ENCODE data around the gene HERPUD1.
"Not testable (repeated sequence)": the region's sequence is repeated elsewhere in the genome, so short reads cannot be mapped to it uniquely, and the experiment has no call there.

Gene HERPUD1

DNA sequence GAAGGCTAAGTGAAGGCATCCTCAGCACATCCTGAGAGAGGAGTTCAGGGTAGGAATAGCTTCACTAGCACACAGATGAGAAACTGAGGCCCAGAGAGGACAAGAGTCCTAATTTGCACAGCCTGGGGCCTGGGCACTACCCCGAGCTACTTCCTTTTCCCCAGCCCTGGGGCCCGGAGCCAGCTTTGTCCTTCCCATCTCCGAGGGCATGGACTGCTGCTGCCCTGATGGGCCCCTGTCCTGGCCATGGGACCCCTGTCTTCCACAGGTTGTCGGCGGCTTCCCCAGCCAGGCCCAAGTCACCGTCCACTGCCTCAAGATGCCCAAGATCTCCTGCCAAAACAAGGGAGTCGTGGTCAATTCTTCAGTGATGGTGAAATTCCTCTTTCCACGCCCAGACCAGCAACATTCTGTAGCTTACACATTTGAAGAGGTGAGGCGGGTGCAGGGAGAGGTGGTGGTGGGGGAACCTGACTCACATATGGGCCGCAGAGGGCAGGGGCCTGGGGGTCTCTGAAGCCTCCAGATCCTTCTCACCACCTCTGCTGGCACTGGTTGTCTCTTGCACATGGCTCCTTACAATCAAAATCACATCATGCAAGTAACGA lies 46.0 kb downstream of the HERPUD1 start:
- no peak for DNase-seq

GRCh38 chr16:56980201-56980535 lies 48.2 kb downstream of the HERPUD1 start:
- DNase-seq = no peak

DNA sequence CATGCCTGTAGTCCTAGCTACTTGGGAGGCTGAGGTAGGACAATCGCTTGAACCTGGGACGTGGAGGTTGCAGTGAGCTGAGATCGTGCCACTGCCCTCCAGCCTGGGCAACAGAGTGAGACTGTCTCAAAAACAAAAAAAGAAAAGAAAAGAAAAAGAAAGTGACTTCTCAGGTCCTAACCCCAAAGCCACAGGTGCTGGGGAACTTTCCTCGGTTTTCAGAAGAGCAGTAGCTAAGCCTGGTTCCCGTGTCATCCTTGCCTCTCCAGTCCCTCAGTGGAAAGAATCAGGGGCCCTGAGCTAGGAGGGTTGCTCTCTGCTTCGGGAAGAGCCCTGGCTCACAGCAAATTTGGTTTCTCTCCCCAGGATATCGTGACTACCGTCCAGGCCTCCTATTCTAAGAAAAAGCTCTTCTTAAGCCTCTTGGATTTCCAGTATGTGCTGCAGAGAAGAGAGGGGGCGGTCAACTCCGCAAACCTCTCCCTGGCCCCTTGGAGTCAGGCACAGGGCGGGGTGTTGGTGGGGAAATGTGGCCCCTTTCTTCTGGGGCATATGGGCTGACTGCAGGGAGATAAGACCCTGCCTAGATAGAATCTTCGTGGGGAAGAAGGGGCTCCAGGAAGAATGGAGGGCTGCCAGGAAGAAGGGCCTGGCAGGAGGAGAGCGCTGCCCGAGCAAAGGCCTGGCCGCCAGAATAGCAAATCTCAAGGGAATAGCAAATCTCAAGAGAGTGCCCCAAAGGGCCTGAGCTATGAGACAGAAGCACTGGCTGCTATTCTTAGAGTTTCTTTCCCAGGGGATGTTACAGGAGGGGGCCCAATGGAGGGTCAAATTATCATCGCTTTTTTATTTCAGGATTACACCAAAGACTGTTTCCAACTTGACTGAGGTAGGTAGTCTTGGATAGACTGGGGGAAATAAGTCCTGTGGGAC lies 49.1 kb downstream of the HERPUD1 start:
- no peak for DNase-seq

- DNase-seq = no peak
Measured at GRCh38 chr16:56981729-56982271, 49.9 kb downstream of the HERPUD1 start.

DNA sequence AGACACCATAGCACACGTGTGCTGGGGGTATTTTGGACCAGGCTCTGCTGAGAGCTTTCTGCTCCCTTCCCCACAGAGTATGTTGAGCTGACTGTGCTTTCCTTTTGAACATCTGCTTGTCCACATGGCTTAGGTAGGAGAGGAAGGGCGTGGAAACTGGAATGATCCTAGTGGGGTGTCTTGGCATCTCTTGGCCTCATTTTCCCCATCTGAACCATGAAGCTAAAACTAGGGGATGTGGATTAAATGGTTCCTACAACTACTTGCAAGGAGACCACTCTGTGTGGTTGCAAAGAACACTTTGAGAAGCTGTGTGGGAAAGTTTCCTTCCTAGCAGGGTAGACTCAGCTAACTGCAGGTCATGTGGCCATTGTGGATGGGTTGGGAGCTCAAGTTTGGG lies 50.8 kb downstream of the HERPUD1 start:
- no peak for DNase-seq

GRCh38 chr16:56983211-56983751 lies 51.3 kb downstream of the HERPUD1 start:
- DNase-seq = no peak

GRCh38 chr16:56984639-56985038 lies 52.7 kb downstream of the HERPUD1 start:
- DNase-seq = no peak

DNA sequence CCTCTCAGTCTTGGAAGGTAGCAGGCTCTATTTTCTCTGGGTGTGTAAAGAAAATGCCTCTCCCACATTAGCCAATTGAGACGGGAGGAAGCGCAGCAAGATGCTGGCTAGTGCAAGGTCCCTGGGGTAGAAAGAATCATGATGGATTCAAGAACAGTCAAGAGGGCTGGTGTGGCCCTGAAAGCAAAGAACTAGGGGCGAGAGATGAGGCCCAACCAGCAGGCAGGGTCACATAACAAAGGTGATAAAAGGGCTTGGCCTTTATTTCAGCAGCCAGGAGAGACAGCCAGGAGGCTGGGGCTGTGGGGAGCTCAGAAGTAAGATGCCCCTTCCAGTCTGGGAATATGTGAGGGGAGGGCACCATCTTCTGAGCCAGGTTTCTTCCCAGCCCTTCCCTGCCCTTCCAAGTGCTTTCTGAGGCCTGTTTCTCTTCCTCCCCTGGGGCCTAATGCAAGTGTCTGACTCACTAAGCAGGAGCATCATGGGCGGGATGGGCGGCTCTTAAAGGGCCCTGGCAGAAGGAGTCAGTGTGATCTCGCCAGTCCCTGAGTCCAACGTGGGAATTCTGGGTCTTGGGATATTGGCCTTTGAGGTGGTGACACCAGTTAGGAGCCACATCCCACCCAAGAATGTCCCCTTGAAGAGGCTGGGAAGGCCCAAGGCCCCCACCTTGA lies 53.5 kb downstream of the HERPUD1 start:
- DNase-seq = no peak

GRCh38 chr16:56985962-56986360 lies 54.0 kb downstream of the HERPUD1 start:
- DNase-seq = no peak

GRCh38 chr16:56986361-56986760 lies 54.4 kb downstream of the HERPUD1 start:
- no peak for DNase-seq

DNA sequence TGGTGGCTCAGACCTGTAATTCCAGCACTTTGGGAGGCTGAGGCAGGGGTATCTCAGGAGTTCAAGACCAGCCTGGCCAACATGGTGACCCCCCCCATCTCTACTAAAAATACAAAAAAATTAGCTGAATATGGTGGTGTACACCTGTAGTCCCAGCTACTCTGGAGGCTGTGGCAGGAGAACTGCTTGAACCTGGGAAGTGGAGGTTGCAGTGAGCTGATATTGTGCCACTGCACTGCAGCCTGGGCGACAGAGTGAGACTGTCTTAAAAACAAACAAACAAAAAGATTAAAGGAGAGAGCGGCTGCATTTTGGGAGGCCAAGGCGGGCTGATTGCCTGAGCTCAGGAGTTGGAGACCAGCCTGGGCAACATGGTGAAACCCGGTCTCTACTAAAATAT lies 55.0 kb downstream of the HERPUD1 start:
- not testable (repeated sequence) for DNase-seq

DNA sequence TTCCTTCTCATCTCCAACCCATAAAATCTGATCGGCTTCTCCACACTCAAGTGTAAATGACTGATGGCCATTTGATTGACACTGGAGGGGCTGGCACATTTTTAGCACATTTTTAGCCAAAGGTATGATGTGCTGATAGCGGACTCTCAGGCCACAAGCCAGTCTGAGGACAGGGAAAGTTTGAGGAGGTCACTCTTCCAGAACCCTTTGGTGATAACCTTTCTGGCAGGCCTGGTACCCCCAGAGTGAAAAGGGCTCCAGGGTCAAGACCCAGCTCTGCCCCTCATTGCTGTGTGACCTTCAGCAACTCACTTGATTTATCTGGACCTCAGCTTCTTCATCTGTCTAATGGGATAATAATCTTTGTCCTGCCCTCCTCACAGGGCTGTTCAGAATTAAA lies 55.8 kb downstream of the HERPUD1 start:
- no peak for DNase-seq

GRCh38 chr16:56988161-56988947 lies 56.4 kb downstream of the HERPUD1 start:
- DNase-seq = no peak

DNA sequence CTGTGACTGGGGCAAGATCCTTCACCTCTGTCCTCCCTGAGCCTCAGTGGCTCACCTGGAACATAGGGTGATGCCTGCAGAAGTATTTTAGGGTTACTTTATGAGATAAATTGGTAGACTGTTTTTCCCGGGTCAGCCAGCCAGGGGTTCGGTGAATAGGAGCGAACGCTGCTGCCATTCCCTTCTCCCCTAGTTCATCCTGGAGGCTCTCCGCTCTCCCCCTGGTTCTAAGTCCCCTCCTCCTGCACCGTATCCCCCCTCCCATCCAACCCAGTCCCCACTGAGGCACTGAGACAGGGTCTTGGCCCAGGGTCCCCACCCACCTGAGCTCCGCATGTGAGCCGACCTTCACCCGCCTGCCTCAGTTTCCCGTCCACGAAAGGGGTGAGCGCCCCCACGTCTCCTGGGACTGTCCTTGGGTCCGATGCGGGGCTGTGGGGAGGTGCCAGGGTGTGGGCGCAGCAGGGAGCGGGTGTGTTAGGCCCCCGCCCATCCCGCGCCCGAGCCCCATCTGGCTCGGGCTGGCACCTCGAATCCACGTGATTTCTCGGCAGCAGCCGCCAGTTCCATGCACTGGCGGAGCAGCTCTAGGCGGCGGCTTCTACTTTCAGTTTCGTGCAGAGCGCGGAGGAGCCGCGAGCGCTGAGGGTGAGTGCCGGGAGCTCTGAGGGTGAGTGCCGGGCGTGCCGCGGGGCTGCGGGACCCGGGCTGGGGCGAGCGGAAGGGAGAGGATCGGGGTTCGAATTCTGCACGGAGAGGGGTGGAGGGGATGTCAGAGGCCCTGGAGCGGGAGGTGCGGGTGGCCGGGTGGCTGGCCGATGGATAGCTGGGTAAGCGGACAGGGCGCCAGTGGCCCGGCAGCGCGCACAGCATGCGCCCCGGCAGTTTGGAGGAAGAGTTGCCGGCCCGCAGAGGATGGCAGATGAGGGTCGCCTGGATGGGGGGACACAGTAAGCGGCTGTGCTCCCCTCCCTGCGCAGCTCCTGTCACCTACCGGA lies 57.3 kb downstream of the HERPUD1 start, which contains the start of gene NLRC5:
TSS of gene NLRC5 (plus strand) at position 610 of the 998 bp plus-strand sequence. CDS start 31,156 bp downstream, outside the sequence.
- DNase-seq = peak in 55 of 58 donors; percentile 24 to 85 (median 63)

GRCh38 chr16:56989988-56990387 lies 58.0 kb downstream of the HERPUD1 start:
- DNase-seq = no peak

- DNase-seq = no peak
Measured at GRCh38 chr16:56990407-56991286, 58.7 kb downstream of the HERPUD1 start.

DNA sequence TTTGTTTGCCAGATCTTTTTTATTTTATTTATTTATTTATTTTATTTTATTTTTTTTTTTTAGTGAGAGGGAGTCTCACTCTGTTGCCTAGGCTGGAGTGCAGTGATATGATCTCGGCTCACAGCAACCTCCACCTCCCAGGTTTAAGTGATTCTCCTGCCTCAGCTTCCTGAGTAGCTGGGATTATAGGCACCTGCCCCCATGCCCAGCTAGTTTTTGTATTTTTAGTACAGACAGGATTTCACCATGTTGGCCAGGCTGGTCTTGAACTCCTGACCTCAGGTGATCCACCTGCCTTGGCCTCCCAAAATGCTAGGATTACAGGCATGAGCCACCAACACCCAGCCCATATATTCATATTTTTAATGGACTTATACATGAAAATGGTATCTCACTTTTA lies 60.5 kb downstream of the HERPUD1 start:
- DNase-seq = not testable (repeated sequence)

DNA sequence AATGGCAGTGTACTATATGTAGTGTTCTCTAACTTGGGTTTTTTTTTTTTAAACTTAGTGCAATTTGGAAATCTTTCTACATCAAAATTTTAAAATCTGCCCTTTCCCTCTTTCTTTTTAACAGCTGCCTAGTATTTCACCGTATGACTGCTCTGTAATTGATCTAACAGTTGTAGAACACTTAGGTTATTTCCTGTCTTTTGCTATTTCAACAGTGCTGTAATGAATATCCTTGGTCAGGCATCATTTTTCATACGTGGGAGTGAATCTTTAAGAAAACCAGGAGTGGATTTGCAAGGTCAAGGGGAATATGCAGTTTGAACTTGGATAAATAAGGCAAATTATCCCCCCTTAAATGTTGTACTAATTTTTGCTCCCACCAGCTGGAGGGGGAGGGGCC lies 61.3 kb downstream of the HERPUD1 start:
- no peak for DNase-seq
